ENCODE data around the gene JMJD6. TPM values are rescaled to one million over a fixed set of nuclear protein-coding genes. Genes with fewer than 3 reads are reported as not detected.
A peak's percentile ranks its signal among the peaks of the same experiment; 100 is the strongest.

JMJD6 gene
- total and polyA plus RNA-seq, 2 experiments from 2014 or later: 11.4 to 12.8 TPM

- no peak for TF ChIP-seq CTCF (conservative IDR thresholded peaks at IDR 0.05; ENCODE audit: low read depth in 2 of 2)
- no peak for TF ChIP-seq ZNF462 (CRISPR knock-in tag; IDR thresholded peaks at IDR 0.05)
These were observed 42.3 kb downstream of the JMJD6 start (continued) for GRCh38 chr17:76683921-76684745.

- Histone ChIP-seq H3K27me3 (ENCODE audit: insufficient read depth) (no peaks in the 10 kb centered on the region), H3K27ac (ENCODE audit: low read depth) (peak overlapping the region; percentile 6; the same call in 1 of the 2 replicates), H3K9me2 (ENCODE audit: insufficient read depth) (no peaks in the 10 kb centered on the region), H3K4me2 (peak overlapping the region; percentile 3; the same call in 1 of the 2 replicates), H4K20me1 (replicated peaks; ENCODE audit: insufficient read depth) (no peaks in the 10 kb centered on the region), H2AFZ (no peak overlapping the region), H3K36me3 (ENCODE audit: insufficient read depth) (no peaks in the 10 kb centered on the region), H3F3A (replicated peaks; ENCODE audit: low read depth) (no peaks in the 10 kb centered on the region), H3K4me1 (ENCODE audit: insufficient read depth) (peaks cover 8% of the 10 kb centered on the region), H3K4me3 (no peak overlapping the region), H3K79me2 (replicated peaks; ENCODE audit: insufficient read depth) (no peaks in the 10 kb centered on the region)
- Mint-ChIP-seq H3K9me3 (no peaks in the 10 kb centered on the region), H3K36me3 (ENCODE audit: low read depth) (no peaks in the 10 kb centered on the region; the same call in 2 of the 3 replicates), H3K4me1 (peaks cover 46% of the 10 kb centered on the region), H3K27ac (peak overlapping the region; percentile 47; the same call in 1 of the 2 replicates), H3K4me3 (no peak overlapping the region; the same call in 2 of the 3 replicates), H3K27me3 (ENCODE audit: insufficient read depth, low read depth, poor library complexity) (peaks cover 18% of the 10 kb centered on the region)
- ATAC-seq (peak; percentile 65), DNase-seq (ENCODE audit: low spot score) (peak; percentile 81)
- TF ChIP-seq CTCF (conservative IDR thresholded peaks at IDR 0.05; ENCODE audit: low read depth in 2 of 2): peak; percentile 77 to 84
- no peak for TF ChIP-seq EZH2phosphoT487 (IDR thresholded peaks at IDR 0.05; ENCODE audit: unreplicated experiment)
- no peak for TF ChIP-seq REST (IDR thresholded peaks at IDR 0.05; ENCODE audit: unreplicated experiment)
- TF ChIP-seq ZNF331 (CRISPR knock-in tag; IDR thresholded peaks at IDR 0.05; ENCODE audit: low read depth): no peak
- no peak for TF ChIP-seq EZH2 (IDR thresholded peaks at IDR 0.05; ENCODE audit: low read depth, unreplicated experiment)
- TF ChIP-seq CREB1 (CRISPR knock-in tag; IDR thresholded peaks at IDR 0.05; ENCODE audit: low read depth): no peak
These were observed 43.2 kb downstream of the JMJD6 start for GRCh38 chr17:76683011-76683755.

Measured in GM23338 (cell line).